ENCODE measurements around the gene FAM136A. TPM values are rescaled to one million over a fixed set of nuclear protein-coding genes. Genes with fewer than 3 reads are reported as not detected.
"Not testable (repeated sequence)": the region's sequence is repeated elsewhere in the genome, so short reads cannot be mapped to it uniquely, and the experiment has no call there.

Gene FAM136A
- total and polyA plus RNA-seq, 2 donors: 31.2 to 41.3 TPM

DNA sequence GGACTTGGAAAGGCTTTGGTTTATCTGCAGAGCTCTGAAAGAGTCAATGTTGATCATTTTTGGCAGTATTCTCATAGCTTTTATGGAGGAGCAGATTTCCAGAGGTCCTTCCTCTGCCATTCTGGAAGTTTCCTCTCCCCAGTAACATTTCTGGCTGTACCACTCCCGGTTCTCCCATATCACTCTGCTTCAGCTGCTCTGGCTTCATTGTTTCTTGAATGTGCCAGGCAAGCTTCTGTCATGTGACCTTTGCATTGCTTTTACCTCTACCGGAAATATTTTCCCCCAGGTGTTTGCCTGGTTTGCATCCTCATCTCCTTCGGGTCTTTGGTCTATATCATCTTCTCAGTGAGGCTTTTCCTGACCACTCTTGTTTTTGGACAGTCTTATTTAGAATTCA, 31.5 kb downstream of the FAM136A start:
- H3K4me1 ChIP-seq (ENCODE audit: control insufficient read depth in 2 of 2, insufficient read depth in 2 of 2, low read length in 2 of 2): no peaks in the 10 kb centered on the region
- 94% methylated on average over 3 of the region's 3 CpGs for WGBS
- H3K36me3 ChIP-seq (ENCODE audit: control insufficient read depth in 2 of 2, insufficient read depth in 2 of 2, low read length in 1 of 2): peaks cover 0 to 7% of the 10 kb centered on the region in 2 donors
- DNase-seq (ENCODE audit: low read depth in 6 of 9, low spot score in 9 of 9): no peak
- H3K4me3 ChIP-seq (ENCODE audit: low read length in 2 of 2): no peak overlapping the region
- no peaks in the 10 kb centered on the region for H3K9me3 ChIP-seq (ENCODE audit: control insufficient read depth in 2 of 2, insufficient read depth in 1 of 2, low read length in 1 of 2)
- H3K27ac ChIP-seq (ENCODE audit: low read depth in 1 of 2, low read length in 1 of 2): no peak overlapping the region
- no peaks in the 10 kb centered on the region for H3K27me3 ChIP-seq (ENCODE audit: control insufficient read depth in 2 of 2, insufficient read depth in 1 of 2, low read length in 1 of 2)

DNA sequence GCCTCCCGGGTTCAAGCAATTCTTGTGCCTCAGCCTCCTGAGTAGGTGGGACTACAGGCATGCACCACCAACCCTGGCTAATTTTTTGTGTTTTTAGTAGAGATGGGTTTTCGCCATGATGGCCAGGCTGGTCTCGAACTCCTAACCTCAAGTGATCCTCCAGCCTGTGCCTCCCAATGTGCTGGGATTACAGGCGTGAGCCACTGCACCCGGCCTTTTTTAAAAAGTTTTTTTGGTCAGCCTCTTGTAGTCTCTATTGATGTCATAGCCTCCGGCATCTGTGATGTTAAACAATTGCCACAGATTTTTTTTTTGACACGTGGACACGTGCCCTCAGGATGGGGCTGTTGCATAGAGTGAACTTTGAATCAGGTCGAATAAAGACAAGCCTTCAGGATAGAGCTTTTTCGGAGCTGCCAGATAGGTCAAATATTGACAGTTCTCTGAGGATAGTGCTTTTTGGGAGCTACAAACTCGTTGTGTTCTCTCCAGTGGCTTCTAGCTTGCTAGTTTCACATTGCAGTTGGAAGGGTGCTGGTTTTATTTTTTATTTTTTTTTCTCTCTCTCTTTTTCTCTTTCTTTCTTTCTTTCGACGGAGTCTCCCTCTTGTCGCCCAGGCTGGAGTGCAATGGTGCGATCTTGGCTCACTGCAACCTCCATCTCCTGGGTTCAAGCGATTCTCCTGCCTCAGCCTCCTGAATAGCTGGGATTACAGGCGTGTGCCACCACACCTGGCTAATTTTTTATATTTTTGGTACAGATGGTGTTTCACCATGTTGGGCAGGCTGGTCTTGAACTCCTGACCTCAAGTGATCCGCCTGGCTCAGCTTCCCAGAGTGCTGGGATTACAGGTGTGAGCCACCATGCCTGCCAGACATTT, 32.2 kb downstream of the FAM136A start:
- H3K27me3 ChIP-seq (ENCODE audit: control insufficient read depth in 2 of 2, insufficient read depth in 1 of 2, low read length in 1 of 2); DNase-seq (ENCODE audit: low read depth in 6 of 9, low spot score in 9 of 9); H3K9me3 ChIP-seq (ENCODE audit: control insufficient read depth in 2 of 2, insufficient read depth in 1 of 2, low read length in 1 of 2); H3K4me1 ChIP-seq (ENCODE audit: control insufficient read depth in 2 of 2, insufficient read depth in 2 of 2, low read length in 2 of 2); H3K36me3 ChIP-seq (ENCODE audit: control insufficient read depth in 2 of 2, insufficient read depth in 2 of 2, low read length in 1 of 2); H3K27ac ChIP-seq (ENCODE audit: low read depth in 1 of 2, low read length in 1 of 2); H3K4me3 ChIP-seq (ENCODE audit: low read length in 2 of 2): not testable (repeated sequence)
- 98% methylated on average over 18 of the region's 18 CpGs for WGBS

DNA sequence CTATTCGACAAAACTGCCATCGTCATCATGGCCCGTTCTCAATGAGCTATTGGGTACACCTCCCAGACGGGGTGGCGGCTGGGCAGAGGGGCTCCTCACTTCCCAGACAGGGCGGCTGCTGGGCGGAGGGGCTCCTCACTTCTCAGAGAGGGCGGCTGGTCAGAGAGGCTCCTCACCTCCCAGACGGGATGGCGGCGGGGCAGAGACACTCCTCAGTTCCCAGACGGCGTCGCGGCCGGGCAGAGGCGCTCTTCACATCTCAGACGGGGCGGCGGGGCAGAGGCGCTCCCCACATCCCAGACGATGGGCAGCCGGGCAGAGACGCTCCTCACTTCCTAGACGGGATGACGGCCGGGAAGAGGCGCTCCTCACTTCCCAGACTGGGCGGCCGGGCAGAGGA, 34.9 kb downstream of the FAM136A start:
- H3K4me3 ChIP-seq (ENCODE audit: low read length in 2 of 2); DNase-seq (ENCODE audit: low read depth in 6 of 9, low spot score in 9 of 9); H3K27me3 ChIP-seq (ENCODE audit: control insufficient read depth in 2 of 2, insufficient read depth in 1 of 2, low read length in 1 of 2); H3K4me1 ChIP-seq (ENCODE audit: control insufficient read depth in 2 of 2, insufficient read depth in 2 of 2, low read length in 2 of 2); H3K36me3 ChIP-seq (ENCODE audit: control insufficient read depth in 2 of 2, insufficient read depth in 2 of 2, low read length in 1 of 2); H3K27ac ChIP-seq (ENCODE audit: low read depth in 1 of 2, low read length in 1 of 2); H3K9me3 ChIP-seq (ENCODE audit: control insufficient read depth in 2 of 2, insufficient read depth in 1 of 2, low read length in 1 of 2): not testable (repeated sequence)
- 99% methylated on average over 29 of the region's 30 CpGs for WGBS

GRCh38 chr2:70261501-70261900, 40.4 kb downstream of the FAM136A start:
- Histone ChIP-seq H3K27me3 (ENCODE audit: control insufficient read depth in 2 of 2, insufficient read depth in 1 of 2, low read length in 1 of 2) (no peaks in the 10 kb centered on the region), H3K4me1 (ENCODE audit: control insufficient read depth in 2 of 2, insufficient read depth in 2 of 2, low read length in 2 of 2) (peaks cover 9 to 29% of the 10 kb centered on the region in 2 donors), H3K36me3 (ENCODE audit: control insufficient read depth in 2 of 2, insufficient read depth in 2 of 2, low read length in 1 of 2) (peaks cover 0 to 7% of the 10 kb centered on the region in 2 donors), H3K4me3 (ENCODE audit: low read length in 2 of 2) (no peak overlapping the region), H3K9me3 (ENCODE audit: control insufficient read depth in 2 of 2, insufficient read depth in 1 of 2, low read length in 1 of 2) (no peaks in the 10 kb centered on the region), H3K27ac (ENCODE audit: low read depth in 1 of 2, low read length in 1 of 2) (no peak overlapping the region)
- 83% methylated on average over 1 of the region's 1 CpG for WGBS
- peak in 1 of 9 donors; percentile 18 for DNase-seq (ENCODE audit: low read depth in 6 of 9, low spot score in 9 of 9)

DNA sequence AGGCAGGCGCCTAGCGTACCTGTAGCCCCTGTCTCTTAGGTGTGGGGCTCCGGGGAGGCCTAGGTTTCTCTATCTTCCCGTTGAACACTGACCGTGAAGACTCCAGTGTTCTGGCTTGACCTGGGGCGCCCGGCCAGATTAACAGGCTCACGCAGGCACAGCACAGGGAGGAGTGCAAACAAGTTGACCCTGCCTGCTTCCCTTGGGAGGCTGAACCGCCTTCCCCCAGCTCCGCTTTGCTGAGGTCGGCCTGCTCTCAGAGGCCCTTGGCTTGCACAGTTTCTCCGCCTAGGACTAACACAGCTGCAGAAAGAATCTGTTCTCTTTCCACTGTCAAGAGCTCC, 43.4 kb downstream of the FAM136A start:
- peak overlapping the region; percentile 62 to 73 for H3K4me3 ChIP-seq (ENCODE audit: low read length in 2 of 2)
- DNase-seq (ENCODE audit: low read depth in 6 of 9, low spot score in 9 of 9): peak in 1 of 9 donors; percentile 15
- no peaks in the 10 kb centered on the region for H3K27me3 ChIP-seq (ENCODE audit: control insufficient read depth in 2 of 2, insufficient read depth in 1 of 2, low read length in 1 of 2)
- peak overlapping the region; percentile 80 to 88 for H3K27ac ChIP-seq (ENCODE audit: low read depth in 1 of 2, low read length in 1 of 2)
- H3K4me1 ChIP-seq (ENCODE audit: control insufficient read depth in 2 of 2, insufficient read depth in 2 of 2, low read length in 2 of 2): peaks cover 9 to 21% of the 10 kb centered on the region in 2 donors
- WGBS: 33% methylated on average over 12 of the region's 12 CpGs
- H3K9me3 ChIP-seq (ENCODE audit: control insufficient read depth in 2 of 2, insufficient read depth in 1 of 2, low read length in 1 of 2): no peaks in the 10 kb centered on the region
- peaks cover 0 to 4% of the 10 kb centered on the region in 2 donors for H3K36me3 ChIP-seq (ENCODE audit: control insufficient read depth in 2 of 2, insufficient read depth in 2 of 2, low read length in 1 of 2)

DNA sequence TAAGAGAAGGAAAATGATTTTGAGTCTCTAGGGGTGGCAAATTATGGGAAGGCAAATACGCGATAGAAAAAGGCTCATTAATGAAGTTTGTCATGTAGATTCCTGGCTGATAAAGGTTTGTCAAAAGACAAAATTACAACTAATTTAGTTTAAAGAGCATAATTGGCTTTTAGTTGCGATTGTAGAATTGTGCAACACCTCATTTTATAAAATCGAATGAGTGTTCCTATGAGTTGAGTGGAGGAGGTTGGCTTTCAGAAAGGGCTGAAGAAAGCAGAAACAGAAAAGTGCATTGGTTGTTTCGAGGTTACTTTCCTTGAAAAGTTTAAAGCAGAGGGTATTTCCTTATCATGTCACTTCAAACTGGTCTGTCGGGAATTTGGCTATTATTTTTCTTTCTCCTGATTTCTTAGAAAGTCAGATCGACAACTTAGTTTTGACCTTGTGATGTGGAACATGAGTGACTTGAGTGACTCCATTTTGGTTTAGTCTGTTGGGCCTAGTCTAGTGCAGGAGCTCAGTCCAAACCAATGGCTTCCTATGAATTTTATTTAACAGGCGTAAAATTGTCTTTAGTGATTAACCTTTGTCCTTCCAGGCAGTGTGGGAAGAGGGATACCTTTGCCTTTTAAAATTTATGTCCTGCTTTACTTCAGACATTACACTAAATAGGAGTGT, 46.1 kb downstream of the FAM136A start:
- Histone ChIP-seq H3K36me3 (ENCODE audit: control insufficient read depth in 2 of 2, insufficient read depth in 2 of 2, low read length in 1 of 2) (peaks cover 0 to 4% of the 10 kb centered on the region in 2 donors), H3K4me1 (ENCODE audit: control insufficient read depth in 2 of 2, insufficient read depth in 2 of 2, low read length in 2 of 2) (peaks cover 9 to 21% of the 10 kb centered on the region in 2 donors), H3K27me3 (ENCODE audit: control insufficient read depth in 2 of 2, insufficient read depth in 1 of 2, low read length in 1 of 2) (no peaks in the 10 kb centered on the region), H3K4me3 (ENCODE audit: low read length in 2 of 2) (no peak overlapping the region), H3K9me3 (ENCODE audit: control insufficient read depth in 2 of 2, insufficient read depth in 1 of 2, low read length in 1 of 2) (no peaks in the 10 kb centered on the region), H3K27ac (ENCODE audit: low read depth in 1 of 2, low read length in 1 of 2) (no peak overlapping the region)
- 97% methylated on average over 8 of the region's 8 CpGs for WGBS
- DNase-seq (ENCODE audit: low read depth in 6 of 9, low spot score in 9 of 9): no peak

GRCh38 chr2:70250434-70250833, 51.4 kb downstream of the FAM136A start:
- Histone ChIP-seq H3K9me3 (ENCODE audit: control insufficient read depth in 2 of 2, insufficient read depth in 1 of 2, low read length in 1 of 2) (no peaks in the 10 kb centered on the region), H3K27me3 (ENCODE audit: control insufficient read depth in 2 of 2, insufficient read depth in 1 of 2, low read length in 1 of 2) (no peaks in the 10 kb centered on the region), H3K27ac (ENCODE audit: low read depth in 1 of 2, low read length in 1 of 2) (no peak overlapping the region), H3K36me3 (ENCODE audit: control insufficient read depth in 2 of 2, insufficient read depth in 2 of 2, low read length in 1 of 2) (no peaks in the 10 kb centered on the region), H3K4me3 (ENCODE audit: low read length in 2 of 2) (no peak overlapping the region), H3K4me1 (ENCODE audit: control insufficient read depth in 2 of 2, insufficient read depth in 2 of 2, low read length in 2 of 2) (peaks cover 0 to 14% of the 10 kb centered on the region in 2 donors)
- WGBS: 93% methylated on average over 16 of the region's 16 CpGs
- no peak for DNase-seq (ENCODE audit: low read depth in 6 of 9, low spot score in 9 of 9)

GRCh38 chr2:70248181-70248847, 53.6 kb downstream of the FAM136A start, which contains the start of gene TIA1:
Gene TIA1 (minus strand): TSS chr2:70248628. CDS start chr2:70248430, 198 bp downstream.
- Histone ChIP-seq H3K27me3 (ENCODE audit: control insufficient read depth in 2 of 2, insufficient read depth in 1 of 2, low read length in 1 of 2) (no peaks in the 10 kb centered on the region), H3K9me3 (ENCODE audit: control insufficient read depth in 2 of 2, insufficient read depth in 1 of 2, low read length in 1 of 2) (no peaks in the 10 kb centered on the region), H3K4me1 (ENCODE audit: control insufficient read depth in 2 of 2, insufficient read depth in 2 of 2, low read length in 2 of 2) (peaks cover 4 to 17% of the 10 kb centered on the region in 2 donors), H3K36me3 (ENCODE audit: control insufficient read depth in 2 of 2, insufficient read depth in 2 of 2, low read length in 1 of 2) (peaks cover 0 to 3% of the 10 kb centered on the region in 2 donors), H3K27ac (ENCODE audit: low read depth in 1 of 2, low read length in 1 of 2) (peak within 1 kb of the TSS; percentile 99), H3K4me3 (ENCODE audit: low read length in 2 of 2) (peak within 1 kb of the TSS; percentile 90 to 93)
- under 1% methylated on average over 47 of the region's 47 CpGs for WGBS
- DNase-seq (ENCODE audit: low read depth in 6 of 9, low spot score in 9 of 9): peak; percentile 96 to 100 (median 98)

Data from thymus (tissue), 11 donors.